Uterus (tissue), 2 donors: ENCODE results near the gene SCYGR6.

Experiments used
- CTCF ChIP-seq, 4 experiments: fragments of 200-600 bp in 2 of 4; fragments of 450-650 bp in 2 of 4; sonication (generic) in 2 of 4; IDR thresholded peaks; one replicate each; pipeline ENCODE4 v1.5.1; 2016 to 2019; ENCODE audit warnings: antibody characterized with exemption in 4 of 4, mild to moderate bottlenecking in 2 of 4, moderate library complexity in 1 of 4
- POLR2A ChIP-seq, 2 donors: fragments of 450-650 bp; IDR thresholded peaks; one replicate each; pipeline ENCODE4 v1.6.1; 2016; ENCODE audit warnings: antibody characterized with exemption in 2 of 2, mild to moderate bottlenecking in 1 of 2, moderate library complexity in 1 of 2

- TF ChIP-seq CTCF (IDR thresholded peaks at IDR 0.05) (peak; percentile 59 to 75 (median 72)), POLR2A (IDR thresholded peaks at IDR 0.05) (no peak)
These were observed 41.9 kb upstream of the SCYGR6 start for GRCh38 chr2:227766373-227766883.
